CD4-positive, alpha-beta T cell treated with Interleukin-12 subunit alpha and Interleukin-12 subunit beta, for 1 hour (primary cell): ENCODE measurements around the gene CDX2.
A peak's percentile ranks its signal among the peaks of the same experiment; 100 is the strongest.
"Not testable (repeated sequence)": the region's sequence is repeated elsewhere in the genome, so short reads cannot be mapped to it uniquely, and the experiment has no call there.

Experiments
- DNase-seq: peaks from one replicate; pipeline ENCODE4 v3.0.0-alpha.2; 2020

CDX2 gene, protein sequence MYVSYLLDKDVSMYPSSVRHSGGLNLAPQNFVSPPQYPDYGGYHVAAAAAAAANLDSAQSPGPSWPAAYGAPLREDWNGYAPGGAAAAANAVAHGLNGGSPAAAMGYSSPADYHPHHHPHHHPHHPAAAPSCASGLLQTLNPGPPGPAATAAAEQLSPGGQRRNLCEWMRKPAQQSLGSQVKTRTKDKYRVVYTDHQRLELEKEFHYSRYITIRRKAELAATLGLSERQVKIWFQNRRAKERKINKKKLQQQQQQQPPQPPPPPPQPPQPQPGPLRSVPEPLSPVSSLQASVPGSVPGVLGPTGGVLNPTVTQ

GRCh38 chr13:27969082-27969865 is at the start of gene CDX2:
CDX2 (minus strand) TSS chr13:27969315; CDS start chr13:27969006, 309 bp downstream.
- DNase-seq = no peak

GRCh38 chr13:28014301-28014700 is 45.2 kb upstream of the CDX2 start:
- DNase-seq = no peak

DNA sequence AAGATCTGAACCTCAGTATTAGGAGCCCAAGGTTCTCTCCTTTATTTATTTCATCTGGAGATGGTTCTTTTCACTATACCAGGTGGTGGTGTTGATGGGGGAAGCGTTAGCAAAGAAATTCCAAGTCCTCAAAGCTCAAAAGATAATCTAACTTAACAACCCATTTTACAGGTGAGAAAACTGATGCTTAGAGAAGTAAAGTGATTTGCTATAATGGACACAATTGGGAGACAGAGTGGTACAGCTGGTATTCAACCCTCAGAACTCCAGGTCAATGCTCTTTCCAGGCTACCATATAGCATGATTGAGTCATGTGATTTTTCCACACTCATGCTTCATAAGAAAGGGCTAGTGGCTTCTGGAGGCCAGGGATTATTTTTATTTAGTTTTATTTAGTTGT is 44.4 kb upstream of the CDX2 start:
- DNase-seq = no peak

- no peak for DNase-seq
Observed at GRCh38 chr13:28012896-28013295, 43.8 kb upstream of the CDX2 start.

- DNase-seq = no peak
Observed at GRCh38 chr13:28012383-28012782, 43.3 kb upstream of the CDX2 start.

DNA sequence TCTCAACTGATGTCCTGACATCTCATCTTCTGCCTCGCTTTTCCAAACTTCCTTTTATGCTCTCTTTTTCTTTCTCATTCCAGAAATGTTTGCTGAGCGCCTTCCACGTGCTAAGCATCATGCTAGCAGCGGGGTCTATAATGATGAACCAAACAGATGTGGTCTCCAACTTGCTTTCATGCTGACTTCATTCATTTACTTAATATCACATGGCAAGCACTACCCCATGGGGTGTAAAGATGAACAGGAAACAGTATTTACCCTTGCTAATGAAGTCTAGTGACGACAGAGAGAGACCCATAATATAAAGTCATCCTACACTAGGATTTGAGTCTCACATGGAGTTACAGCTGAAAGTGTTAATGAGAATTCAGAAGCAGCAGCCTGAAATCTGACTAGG is 40.9 kb upstream of the CDX2 start:
- DNase-seq = no peak

GRCh38 chr13:28005016-28005415 is 35.9 kb upstream of the CDX2 start:
- DNase-seq = not testable (repeated sequence)

- DNase-seq = no peak
Observed at GRCh38 chr13:28002886-28003698, 34.0 kb upstream of the CDX2 start.

DNA sequence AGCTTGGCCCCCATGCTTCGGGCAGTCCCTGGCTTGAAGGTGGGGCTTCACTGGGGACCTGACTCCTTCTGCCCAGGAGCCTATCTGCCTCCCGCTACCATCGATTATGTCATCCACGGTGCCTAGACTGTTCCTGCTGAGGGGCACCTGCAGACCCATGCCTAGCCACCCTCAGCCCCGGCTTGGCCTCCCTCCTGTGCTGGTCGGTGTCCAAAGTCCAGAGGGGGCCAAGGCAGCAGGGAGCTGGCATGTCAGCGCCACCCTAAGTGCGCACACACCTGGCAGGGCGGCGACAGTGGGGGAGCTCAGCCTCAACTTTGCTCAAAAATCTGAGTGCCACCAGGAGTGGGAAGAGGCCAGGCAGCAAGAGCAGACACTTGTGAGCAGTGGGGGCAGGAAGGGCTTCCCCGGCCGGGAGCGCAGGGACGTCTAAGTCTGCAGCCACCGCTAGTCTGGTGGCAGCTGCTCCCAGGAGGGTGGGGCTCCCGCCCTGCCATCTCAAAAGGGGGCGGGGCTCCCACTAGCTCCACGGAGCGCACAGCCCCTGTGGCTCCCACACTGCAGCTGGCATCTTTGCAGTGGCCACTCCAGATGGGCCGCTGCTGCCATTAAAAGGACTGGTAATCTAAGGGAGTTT is 32.8 kb upstream of the CDX2 start:
- no peak for DNase-seq

DNA sequence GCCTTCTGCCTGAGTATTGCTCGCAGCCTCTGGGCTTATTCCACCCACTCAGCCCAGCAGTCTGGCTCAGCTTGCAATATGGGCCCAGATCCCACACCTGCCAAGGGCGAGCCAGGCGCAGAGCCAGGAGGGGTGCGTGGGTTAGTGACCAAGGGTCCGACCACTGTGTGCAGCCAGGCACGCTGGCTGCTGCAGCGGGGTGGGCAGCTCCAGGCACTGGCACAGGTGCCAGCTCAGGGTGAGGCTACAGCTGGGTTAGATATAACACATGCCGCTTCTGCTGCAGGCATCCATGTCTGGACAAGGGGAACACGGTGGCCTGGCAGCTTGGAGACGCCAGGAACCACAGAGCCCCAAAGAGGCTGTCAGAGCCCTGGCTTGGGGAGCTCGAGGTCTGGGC is 31.9 kb upstream of the CDX2 start:
- no peak for DNase-seq

DNA sequence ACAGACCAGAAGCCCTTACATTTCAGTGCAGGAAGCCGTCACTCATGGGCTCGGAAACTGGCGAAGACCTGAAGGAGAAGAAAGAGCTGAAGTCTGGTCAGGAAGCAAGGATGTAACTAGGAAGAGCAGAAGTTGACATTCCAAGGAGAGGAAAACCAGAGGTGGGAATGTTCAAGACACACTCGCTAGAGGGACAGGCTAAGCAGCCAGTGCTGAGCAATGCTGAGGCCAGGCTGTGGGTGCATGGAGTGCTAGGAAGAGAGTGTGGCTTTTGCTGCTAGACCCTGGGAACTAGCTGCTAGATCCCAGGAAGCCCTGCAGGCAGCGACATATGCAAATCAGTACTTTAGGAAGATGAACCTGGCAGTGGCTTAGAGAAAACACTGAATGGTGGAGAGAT is 31.5 kb upstream of the CDX2 start:
- no peak for DNase-seq

DNA sequence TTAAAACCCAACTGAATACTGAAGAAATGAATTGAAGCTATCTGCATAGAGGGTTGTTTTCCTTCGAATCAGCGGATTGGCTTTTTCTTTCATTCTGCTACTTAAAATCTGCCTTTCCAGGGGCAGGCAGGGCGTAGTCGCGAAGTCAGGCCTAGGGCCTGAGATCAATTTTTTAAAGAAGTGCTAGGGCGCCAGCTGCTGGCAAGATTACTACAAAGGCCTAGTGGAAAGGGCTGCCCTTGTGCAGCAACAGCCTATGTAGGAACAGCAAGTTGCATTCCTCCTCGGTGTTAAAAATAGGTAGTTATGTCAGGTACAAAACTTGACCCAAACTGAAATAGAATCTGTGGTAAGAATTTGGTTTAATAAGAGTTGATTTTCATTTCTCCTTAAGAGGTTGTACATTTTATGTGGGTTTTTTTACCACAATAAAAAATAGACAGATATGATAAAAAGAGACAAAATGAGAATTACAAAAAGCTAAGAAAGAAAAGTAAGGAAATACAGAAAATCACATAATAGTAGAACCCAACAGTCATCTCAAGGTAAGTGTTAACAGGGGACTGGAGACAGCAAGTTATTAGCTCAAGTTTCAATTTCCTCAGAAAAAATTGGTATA is 28.9 kb upstream of the CDX2 start:
- peak; percentile 9 for DNase-seq

DNA sequence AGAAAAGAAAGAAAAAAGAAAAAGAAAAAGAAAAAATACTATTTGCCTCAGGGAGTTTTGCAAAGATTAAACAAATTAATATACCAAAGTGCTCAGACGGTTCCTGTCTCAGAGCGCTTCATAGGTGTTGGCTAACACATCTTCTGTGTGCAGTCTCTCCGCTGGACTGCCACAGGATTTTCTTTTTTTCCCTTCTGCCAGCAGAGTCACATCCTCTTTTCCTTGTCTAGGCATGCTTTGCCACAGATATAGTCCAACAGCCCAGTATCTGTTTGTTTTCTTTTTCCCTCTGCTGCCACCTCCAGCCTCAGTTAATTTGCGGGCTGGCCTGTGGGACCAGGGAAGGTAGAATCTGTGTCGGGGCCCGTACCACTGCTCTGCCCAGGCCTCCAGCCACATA is 22.8 kb upstream of the CDX2 start:
- DNase-seq = no peak

DNA sequence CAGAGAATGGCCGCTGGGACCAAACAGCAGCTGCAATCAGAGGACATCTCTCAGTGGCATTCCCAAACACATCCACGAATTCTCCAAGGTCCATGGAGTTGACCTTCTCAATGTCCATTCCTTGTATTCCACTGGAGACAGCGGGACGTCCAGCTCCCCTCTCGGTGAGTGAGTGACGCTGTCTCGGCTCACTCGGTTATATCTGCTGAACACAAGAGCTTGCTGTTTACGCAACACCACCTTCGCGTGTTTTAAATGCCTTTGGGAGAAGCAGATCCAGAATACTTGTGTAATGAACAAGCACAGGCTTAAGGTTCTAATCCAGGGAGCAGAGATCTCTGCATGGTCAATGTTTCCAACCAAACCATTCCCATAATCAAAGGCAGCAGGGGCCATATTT is 19.4 kb upstream of the CDX2 start, which contains the start of gene URAD:
URAD (minus strand) TSS at position 174 of the 400 bp plus-strand sequence; CDS start at position 118, 56 bp downstream.
- DNase-seq = no peak

DNA sequence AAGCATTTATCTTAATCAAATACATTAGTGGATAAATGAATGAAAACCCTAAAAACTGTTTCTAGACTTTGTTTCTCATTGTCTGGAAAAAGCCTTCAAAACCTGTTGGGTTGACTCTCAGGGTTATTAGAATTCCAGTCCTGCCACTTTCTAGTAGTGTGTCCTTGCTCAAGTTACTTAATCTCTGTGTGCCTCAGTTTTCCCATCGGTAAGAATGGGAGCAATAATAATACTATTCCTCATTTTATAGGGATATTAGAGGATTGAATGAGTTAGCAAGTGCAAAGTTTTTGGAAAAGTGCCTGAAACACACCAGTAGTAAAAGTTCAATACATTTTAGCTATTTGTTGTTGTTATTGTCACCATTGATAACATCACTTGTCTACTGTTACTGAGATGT is 16.5 kb upstream of the CDX2 start:
- DNase-seq = no peak

DNA sequence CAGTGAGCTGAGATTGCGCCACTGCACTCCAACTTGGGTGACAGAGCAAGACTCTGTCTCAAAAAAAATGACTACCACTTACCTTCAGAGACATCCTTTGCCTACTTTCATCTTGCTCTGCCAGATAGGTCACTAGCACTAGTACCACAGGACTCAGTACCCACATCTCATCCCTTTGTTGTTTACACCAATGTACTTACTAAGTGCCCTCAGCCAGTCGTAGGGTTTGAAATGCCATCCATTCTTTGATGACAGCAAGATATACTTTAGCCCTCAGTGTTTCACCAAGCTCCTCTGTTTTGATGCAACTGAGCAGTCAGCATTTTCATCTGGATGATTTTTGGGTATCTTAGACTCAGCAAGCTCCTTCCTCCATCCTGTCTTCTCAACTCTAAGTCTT is 13.2 kb upstream of the CDX2 start:
- no peak for DNase-seq

GRCh38 chr13:27981006-27981708 is 12.0 kb upstream of the CDX2 start:
- DNase-seq = no peak

- no peak for DNase-seq
Observed at GRCh38 chr13:27980280-27980998, 11.3 kb upstream of the CDX2 start.

- no peak for DNase-seq
Observed at GRCh38 chr13:27979765-27980279, 10.7 kb upstream of the CDX2 start.

DNA sequence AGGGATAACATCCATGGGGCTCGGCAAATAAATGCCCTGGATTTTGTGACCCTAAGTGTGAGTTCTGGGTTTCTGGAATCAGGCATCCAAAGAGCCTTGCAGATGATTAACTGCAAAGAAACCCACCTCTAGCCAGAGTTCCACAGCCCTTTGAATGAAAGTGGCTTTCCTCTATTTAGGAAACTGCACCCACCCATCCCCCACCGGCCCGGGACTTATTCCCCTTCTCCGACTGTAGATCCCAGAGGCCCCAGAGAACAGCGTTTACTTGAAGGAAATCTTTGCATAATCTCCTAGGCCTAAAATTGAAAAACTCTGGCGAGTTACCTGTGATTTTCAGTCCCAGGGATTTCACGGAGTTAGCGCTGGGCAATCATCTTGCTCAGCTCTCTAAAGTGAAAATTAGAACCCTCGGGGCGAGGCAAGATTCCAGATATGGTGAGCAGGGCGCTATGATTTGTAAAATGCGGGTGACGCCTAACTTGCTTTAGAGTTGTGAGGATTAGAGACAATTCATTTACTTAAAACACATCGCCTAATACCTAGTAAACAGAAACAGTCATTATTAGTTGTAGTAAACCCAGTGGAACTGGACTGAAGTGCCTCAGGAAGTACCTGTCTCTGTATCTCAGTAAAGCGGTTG is 10.0 kb upstream of the CDX2 start:
- DNase-seq = no peak
